ENCODE measurements around the gene HDX.

HDX gene

GRCh38 chrX:84453351-84454246, 48.7 kb downstream of the HDX start:
- H3K9me3 Mint-ChIP-seq, result peaks cover 42% of the 10 kb centered on the region
- H3K4me1 Mint-ChIP-seq, result no peaks in the 10 kb centered on the region
- H3K27me3 Mint-ChIP-seq (ENCODE audit: low read depth), result no peaks in the 10 kb centered on the region
- peaks cover 33% of the 10 kb centered on the region for H3K36me3 Mint-ChIP-seq (ENCODE audit: low read depth)
- H3K27ac Mint-ChIP-seq, result no peak overlapping the region
- TF ChIP-seq CTCF (IDR thresholded peaks at IDR 0.05; ENCODE audit: unreplicated experiment in 3 of 3), result no peak
- H3K4me3 Mint-ChIP-seq, result no peak overlapping the region

GRCh38 chrX:84441143-84441542, 61.1 kb downstream of the HDX start:
- TF ChIP-seq CTCF (IDR thresholded peaks at IDR 0.05; ENCODE audit: unreplicated experiment in 3 of 3), result no peak
- Mint-ChIP-seq H3K4me1 (no peaks in the 10 kb centered on the region), H3K4me3 (no peak overlapping the region), H3K27me3 (ENCODE audit: low read depth) (no peaks in the 10 kb centered on the region), H3K36me3 (ENCODE audit: low read depth) (peaks cover 33% of the 10 kb centered on the region), H3K27ac (no peak overlapping the region), H3K9me3 (peaks cover 29% of the 10 kb centered on the region)

GRCh38 chrX:84415140-84415539, 87.1 kb downstream of the HDX start:
- TF ChIP-seq CTCF (IDR thresholded peaks at IDR 0.05; ENCODE audit: unreplicated experiment in 3 of 3), result no peak
- no peaks in the 10 kb centered on the region for H3K36me3 Mint-ChIP-seq (ENCODE audit: low read depth)
- H3K4me3 Mint-ChIP-seq, result no peak overlapping the region
- H3K9me3 Mint-ChIP-seq, result peaks cover 37% of the 10 kb centered on the region
- H3K27me3 Mint-ChIP-seq (ENCODE audit: low read depth), result no peaks in the 10 kb centered on the region
- no peaks in the 10 kb centered on the region for H3K4me1 Mint-ChIP-seq
- no peak overlapping the region for H3K27ac Mint-ChIP-seq

GRCh38 chrX:84363663-84364062, 138.6 kb downstream of the HDX start:
- no peak overlapping the region for H3K27ac Mint-ChIP-seq
- no peak overlapping the region for H3K4me3 Mint-ChIP-seq
- peaks cover 17% of the 10 kb centered on the region for H3K9me3 Mint-ChIP-seq
- peaks cover 6% of the 10 kb centered on the region for H3K36me3 Mint-ChIP-seq (ENCODE audit: low read depth)
- H3K4me1 Mint-ChIP-seq, result no peaks in the 10 kb centered on the region
- TF ChIP-seq CTCF (IDR thresholded peaks at IDR 0.05; ENCODE audit: unreplicated experiment in 3 of 3), result no peak
- H3K27me3 Mint-ChIP-seq (ENCODE audit: low read depth), result no peaks in the 10 kb centered on the region

- Mint-ChIP-seq H3K27ac (no peak overlapping the region), H3K4me3 (no peak overlapping the region), H3K4me1 (no peaks in the 10 kb centered on the region), H3K9me3 (peaks cover 17% of the 10 kb centered on the region), H3K36me3 (ENCODE audit: low read depth) (peaks cover 6% of the 10 kb centered on the region), H3K27me3 (ENCODE audit: low read depth) (no peaks in the 10 kb centered on the region)
- TF ChIP-seq CTCF (IDR thresholded peaks at IDR 0.05; ENCODE audit: unreplicated experiment in 3 of 3), result no peak
Observed at GRCh38 chrX:84363051-84363450, 139.2 kb downstream of the HDX start.
